ENCODE measurements around the gene ISG20L2. TPM values are rescaled to one million over a fixed set of nuclear protein-coding genes. Genes with fewer than 3 reads are reported as not detected.

Gene ISG20L2
- total and polyA plus RNA-seq, 2 donors, result 12.5 to 22.8 TPM

- Histone ChIP-seq H3K4me1 (ENCODE audit: insufficient read depth) (no peaks in the 10 kb centered on the region), H3K27ac (ENCODE audit: low read depth) (peak overlapping the region; percentile 97), H3K36me3 (ENCODE audit: insufficient read depth) (no peaks in the 10 kb centered on the region), H3K4me3 (ENCODE audit: low read depth, low read length) (peak overlapping the region; percentile 92)
- WGBS, result 33% methylated on average over 8 of the region's 8 CpGs
- no peak for DNase-seq (ENCODE audit: extremely low spot score)
Observed at GRCh38 chr1:156749419-156750118, 21.0 kb upstream of the ISG20L2 start.

- DNase-seq (ENCODE audit: extremely low spot score), result no peak
- Histone ChIP-seq H3K27ac (ENCODE audit: low read depth) (peak overlapping the region; percentile 97), H3K4me3 (ENCODE audit: low read depth, low read length) (peak overlapping the region; percentile 92), H3K4me1 (ENCODE audit: insufficient read depth) (no peaks in the 10 kb centered on the region), H3K36me3 (ENCODE audit: insufficient read depth) (no peaks in the 10 kb centered on the region)
- WGBS, result 7% methylated on average over 9 of the region's 9 CpGs
Observed at GRCh38 chr1:156748670-156749418, 20.3 kb upstream of the ISG20L2 start.

GRCh38 chr1:156747742-156748669 lies 19.4 kb upstream of the ISG20L2 start:
- no peak for DNase-seq (ENCODE audit: extremely low spot score)
- WGBS, result 8% methylated on average over 8 of the region's 8 CpGs
- H3K36me3 ChIP-seq (ENCODE audit: insufficient read depth), result no peaks in the 10 kb centered on the region
- H3K27ac ChIP-seq (ENCODE audit: low read depth), result peak overlapping the region; percentile 97
- no peaks in the 10 kb centered on the region for H3K4me1 ChIP-seq (ENCODE audit: insufficient read depth)
- peak overlapping the region; percentile 92 for H3K4me3 ChIP-seq (ENCODE audit: low read depth, low read length)

GRCh38 chr1:156746728-156747631 lies 18.4 kb upstream of the ISG20L2 start:
- Histone ChIP-seq H3K27ac (ENCODE audit: low read depth) (peak overlapping the region; percentile 98), H3K4me1 (ENCODE audit: insufficient read depth) (no peaks in the 10 kb centered on the region), H3K36me3 (ENCODE audit: insufficient read depth) (no peaks in the 10 kb centered on the region), H3K4me3 (ENCODE audit: low read depth, low read length) (peak overlapping the region; percentile 45)
- WGBS, result 2% methylated on average over 23 of the region's 29 CpGs
- DNase-seq (ENCODE audit: extremely low spot score), result no peak

GRCh38 chr1:156746406-156746727 lies 17.8 kb upstream of the ISG20L2 start:
- DNase-seq (ENCODE audit: extremely low spot score), result no peak
- peak overlapping the region; percentile 98 for H3K27ac ChIP-seq (ENCODE audit: low read depth)
- WGBS, result 44% methylated on average over 9 of the region's 9 CpGs
- no peaks in the 10 kb centered on the region for H3K36me3 ChIP-seq (ENCODE audit: insufficient read depth)
- H3K4me1 ChIP-seq (ENCODE audit: insufficient read depth), result no peaks in the 10 kb centered on the region
- peak overlapping the region; percentile 45 for H3K4me3 ChIP-seq (ENCODE audit: low read depth, low read length)

GRCh38 chr1:156745881-156746280 lies 17.3 kb upstream of the ISG20L2 start:
- DNase-seq (ENCODE audit: extremely low spot score), result no peak
- H3K36me3 ChIP-seq (ENCODE audit: insufficient read depth), result no peaks in the 10 kb centered on the region
- no peaks in the 10 kb centered on the region for H3K4me1 ChIP-seq (ENCODE audit: insufficient read depth)
- no peak overlapping the region for H3K27ac ChIP-seq (ENCODE audit: low read depth)
- 67% methylated on average over 3 of the region's 3 CpGs for WGBS
- H3K4me3 ChIP-seq (ENCODE audit: low read depth, low read length), result no peak overlapping the region

GRCh38 chr1:156744786-156745419 lies 16.3 kb upstream of the ISG20L2 start:
- WGBS, result 85% methylated on average over 14 of the region's 14 CpGs
- H3K36me3 ChIP-seq (ENCODE audit: insufficient read depth), result no peaks in the 10 kb centered on the region
- H3K27ac ChIP-seq (ENCODE audit: low read depth), result no peak overlapping the region
- no peak overlapping the region for H3K4me3 ChIP-seq (ENCODE audit: low read depth, low read length)
- H3K4me1 ChIP-seq (ENCODE audit: insufficient read depth), result no peaks in the 10 kb centered on the region
- DNase-seq (ENCODE audit: extremely low spot score), result no peak

- DNase-seq (ENCODE audit: extremely low spot score), result no peak
- Histone ChIP-seq H3K27ac (ENCODE audit: low read depth) (no peak overlapping the region), H3K4me3 (ENCODE audit: low read depth, low read length) (no peak overlapping the region), H3K4me1 (ENCODE audit: insufficient read depth) (no peaks in the 10 kb centered on the region), H3K36me3 (ENCODE audit: insufficient read depth) (no peaks in the 10 kb centered on the region)
- 79% methylated on average over 12 of the region's 12 CpGs for WGBS
Observed at GRCh38 chr1:156744344-156744743, 15.8 kb upstream of the ISG20L2 start.

GRCh38 chr1:156743367-156744302 lies 15.1 kb upstream of the ISG20L2 start:
- no peaks in the 10 kb centered on the region for H3K36me3 ChIP-seq (ENCODE audit: insufficient read depth)
- H3K4me1 ChIP-seq (ENCODE audit: insufficient read depth), result no peaks in the 10 kb centered on the region
- no peak overlapping the region for H3K27ac ChIP-seq (ENCODE audit: low read depth)
- 88% methylated on average over 14 of the region's 14 CpGs for WGBS
- no peak overlapping the region for H3K4me3 ChIP-seq (ENCODE audit: low read depth, low read length)
- no peak for DNase-seq (ENCODE audit: extremely low spot score)

GRCh38 chr1:156742801-156743200 lies 14.2 kb upstream of the ISG20L2 start:
- no peaks in the 10 kb centered on the region for H3K4me1 ChIP-seq (ENCODE audit: insufficient read depth)
- H3K27ac ChIP-seq (ENCODE audit: low read depth), result no peak overlapping the region
- no peak overlapping the region for H3K4me3 ChIP-seq (ENCODE audit: low read depth, low read length)
- WGBS, result 89% methylated on average over 4 of the region's 4 CpGs
- no peaks in the 10 kb centered on the region for H3K36me3 ChIP-seq (ENCODE audit: insufficient read depth)
- DNase-seq (ENCODE audit: extremely low spot score), result no peak

GRCh38 chr1:156742017-156742416 lies 13.5 kb upstream of the ISG20L2 start:
- no peak for DNase-seq (ENCODE audit: extremely low spot score)
- H3K4me1 ChIP-seq (ENCODE audit: insufficient read depth), result no peaks in the 10 kb centered on the region
- no peak overlapping the region for H3K27ac ChIP-seq (ENCODE audit: low read depth)
- H3K4me3 ChIP-seq (ENCODE audit: low read depth, low read length), result no peak overlapping the region
- 81% methylated on average over 3 of the region's 3 CpGs for WGBS
- H3K36me3 ChIP-seq (ENCODE audit: insufficient read depth), result no peaks in the 10 kb centered on the region

All from urinary bladder (tissue), 4 donors.